ENCODE measurements around the gene LYPD3. TPM values are rescaled to one million over a fixed set of nuclear protein-coding genes. Genes with fewer than 3 reads are reported as not detected.

Gene LYPD3
- total and polyA plus RNA-seq, 7 experiments from 2014 or later = 1.1 to 30.6 (median 6.5) TPM

GRCh38 chr19:43463381-43464133, 1.9 kb downstream of the LYPD3 start:
- Histone ChIP-seq H3K27me3 (ENCODE audit: control insufficient read depth in 2 of 2, insufficient read depth in 2 of 2, low read length in 2 of 2) (no peaks in the 10 kb centered on the region), H3K36me3 (ENCODE audit: control insufficient read depth in 2 of 3, insufficient read depth in 3 of 3, low read length in 3 of 3) (no peaks in the 10 kb centered on the region), H3K4me3 (ENCODE audit: low read length) (peak overlapping the region; percentile 92), H3K27ac (ENCODE audit: low read depth, low read length) (peak overlapping the region; percentile 92), H3K9me3 (ENCODE audit: control insufficient read depth in 2 of 3, low read length in 3 of 3) (no peaks in the 10 kb centered on the region), H3K4me1 (ENCODE audit: control insufficient read depth in 2 of 2, insufficient read depth in 2 of 2, low read length in 2 of 2) (peaks cover 8 to 19% of the 10 kb centered on the region in 2 donors)
- peak; percentile 92 for ATAC-seq
- ChIA-PET POLR2A (interaction anchor here (0.6 to 5.8 kb wide), 24 partner anchors 10 to 156 kb away, joined by 3 to 64 read pairs (median 3); partner anchors contain the start of genes ETHE1, IRGQ, PHLDB3 and PINLYP), CTCF (interaction anchor here (0.6 to 5.2 kb wide), 10 partner anchors 9 to 133 kb away, joined by 3 to 31 read pairs (median 4); partner anchors contain the start of genes IRGQ, PHLDB3, ZNF575 and ZNF576)
- peaks cover 0 to 2% (median 0%) of the 10 kb centered on the region in 5 donors for H3K27me3 Mint-ChIP-seq
- H3K36me3 Mint-ChIP-seq = peaks cover 0 to 8% (median 0%) of the 10 kb centered on the region in 5 donors
- no peaks in the 10 kb centered on the region for H3K9me3 Mint-ChIP-seq
- H3K27ac Mint-ChIP-seq = peak overlapping the region; percentile 89 to 100 (median 99)
- peaks cover 24 to 67% (median 51%) of the 10 kb centered on the region in 7 donors for H3K4me1 Mint-ChIP-seq
- intact Hi-C loops (cut with micrococcal nuclease) = loop anchor here (1.0 to 10.0 kb wide), 16 partner anchors 12 to 292 kb away; partner anchors contain the start of genes IRGQ (in 2 of the 2), PHLDB3 (in 2 of the 2), PINLYP (in 2 of the 2) and XRCC1 (in 2 of the 2)
- peak; percentile 94 to 100 (median 99) for DNase-seq
- peak overlapping the region; percentile 87 to 99 (median 94) for H3K4me3 Mint-ChIP-seq

DNA sequence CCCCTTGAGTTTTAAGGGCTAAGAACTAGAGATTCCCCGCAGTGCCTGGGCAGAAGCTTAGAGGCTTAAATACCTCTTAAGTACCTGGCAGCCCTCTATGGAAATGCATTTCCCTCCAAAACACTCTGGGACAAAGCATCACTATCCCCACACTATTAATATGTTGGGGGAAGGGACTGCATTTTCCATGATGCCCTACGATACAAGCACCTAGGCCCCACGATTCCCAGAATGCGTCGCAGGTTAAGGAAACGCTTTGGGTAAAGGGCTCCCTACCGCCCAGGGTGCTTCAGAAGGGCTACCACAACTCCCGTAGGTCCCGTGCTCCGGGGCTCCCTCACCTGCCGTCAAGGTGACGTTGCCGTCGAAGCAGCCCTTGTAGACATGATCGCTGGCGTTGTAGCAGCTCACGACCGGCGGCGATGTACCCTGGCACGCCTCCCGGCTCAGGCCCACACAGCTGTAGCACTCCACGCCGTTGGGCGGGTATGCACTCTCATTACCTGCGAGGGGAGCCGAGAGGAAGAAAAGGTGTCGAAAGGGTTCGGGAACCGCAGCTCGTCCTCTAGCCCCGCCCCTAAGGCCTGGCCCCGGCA, 2.5 kb downstream of the LYPD3 start:
- Histone ChIP-seq H3K9me3 (ENCODE audit: control insufficient read depth in 2 of 3, low read length in 3 of 3) (no peaks in the 10 kb centered on the region), H3K36me3 (ENCODE audit: control insufficient read depth in 2 of 3, insufficient read depth in 3 of 3, low read length in 3 of 3) (no peaks in the 10 kb centered on the region), H3K27ac (ENCODE audit: low read depth, low read length) (peak overlapping the region; percentile 92), H3K4me3 (ENCODE audit: low read length) (peak overlapping the region; percentile 92), H3K4me1 (ENCODE audit: control insufficient read depth in 2 of 2, insufficient read depth in 2 of 2, low read length in 2 of 2) (peaks cover 6 to 12% of the 10 kb centered on the region in 2 donors), H3K27me3 (ENCODE audit: control insufficient read depth in 2 of 2, insufficient read depth in 2 of 2, low read length in 2 of 2) (no peaks in the 10 kb centered on the region)
- Mint-ChIP-seq H3K4me3 (peak overlapping the region; percentile 87 to 99 (median 94)), H3K4me1 (peaks cover 17 to 60% (median 44%) of the 10 kb centered on the region in 7 donors), H3K9me3 (no peaks in the 10 kb centered on the region), H3K36me3 (peaks cover 0 to 8% (median 0%) of the 10 kb centered on the region in 5 donors), H3K27me3 (peaks cover 0 to 2% (median 0%) of the 10 kb centered on the region in 5 donors), H3K27ac (peak overlapping the region; percentile 89 to 100 (median 99))
- DNase-seq (no peak), ATAC-seq (no peak)
- ChIA-PET POLR2A (interaction anchor here (0.6 to 5.8 kb wide), 20 partner anchors 10 to 157 kb away, joined by 3 to 64 read pairs (median 4); partner anchors contain the start of genes ETHE1, PHLDB3, PINLYP and XRCC1), CTCF (interaction anchor here (1.0 to 5.2 kb wide), 6 partner anchors 15 to 133 kb away, joined by 3 to 31 read pairs (median 9); partner anchors contain the start of genes IRGQ and ZNF576)
- intact Hi-C loops (cut with micrococcal nuclease) = loop anchor here (1.0 to 10.0 kb wide), 16 partner anchors 12 to 292 kb away; partner anchors contain the start of genes IRGQ (in 2 of the 2), PHLDB3 (in 2 of the 2), PINLYP (in 2 of the 2) and XRCC1 (in 2 of the 2)

DNA sequence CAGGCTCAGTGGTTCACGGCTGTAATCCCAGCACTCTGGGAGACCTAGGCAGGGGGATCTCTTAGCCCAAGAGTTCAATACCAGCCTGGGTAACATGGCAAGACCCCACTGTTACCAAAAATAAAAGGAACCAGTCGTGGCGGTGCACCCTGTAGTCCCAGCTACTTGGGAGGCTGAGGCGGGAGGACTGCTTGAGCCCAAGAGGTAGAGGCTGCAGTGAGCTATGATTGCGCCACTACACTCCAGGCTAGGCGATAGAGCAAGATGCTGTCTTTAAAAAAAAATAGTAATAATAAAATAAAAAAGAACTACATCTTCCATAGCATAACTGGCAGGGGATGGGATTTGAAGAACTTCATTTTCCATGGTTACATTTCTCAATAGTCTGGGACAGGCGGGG, 3.0 kb downstream of the LYPD3 start:
- Mint-ChIP-seq H3K9me3 (no peaks in the 10 kb centered on the region), H3K4me1 (peaks cover 13 to 55% (median 41%) of the 10 kb centered on the region in 7 donors)
- H3K4me3 ChIP-seq (ENCODE audit: low read length) = no peak overlapping the region

DNA sequence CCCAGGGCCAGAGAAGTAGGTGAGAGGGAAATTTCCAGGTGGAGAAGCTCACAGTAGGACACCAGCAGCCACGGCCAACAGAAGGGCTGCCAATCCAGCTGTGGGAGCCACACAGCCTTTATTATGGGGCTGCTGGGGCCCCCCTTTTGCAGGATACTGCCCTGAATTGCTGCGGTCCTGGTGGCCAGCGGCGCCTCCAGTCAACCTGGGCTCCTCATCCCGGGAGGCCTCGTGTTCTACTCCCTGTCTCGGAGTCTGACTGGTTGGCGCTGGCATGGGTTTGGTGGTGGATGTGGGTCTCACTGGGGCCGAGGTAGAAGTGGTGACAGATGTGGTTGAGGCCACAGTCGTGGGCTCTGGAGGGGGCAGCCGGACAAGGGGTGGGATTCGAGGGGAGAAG, 4.1 kb downstream of the LYPD3 start:
- ChIA-PET CTCF (interaction anchor here (0.6 to 5.2 kb wide), 2 partner anchors 13 to 68 kb away, joined by 3 to 31 read pairs; no protein-coding TSS in a partner anchor), POLR2A (interaction anchor here (0.5 kb wide), 1 partner anchor 159 kb away, joined by 3 read pairs; no protein-coding TSS in a partner anchor)
- H3K27me3 Mint-ChIP-seq = peaks cover 0 to 2% (median 0%) of the 10 kb centered on the region in 5 donors
- no peak overlapping the region for H3K4me3 ChIP-seq (ENCODE audit: low read length)
- peak overlapping the region in 6 of 9 donors; percentile 5 to 100 (median 72) for H3K27ac Mint-ChIP-seq
- peak overlapping the region in 5 of 10 donors; percentile 87 to 99 (median 92) for H3K4me3 Mint-ChIP-seq
- ATAC-seq = no peak
- H3K27ac ChIP-seq (ENCODE audit: low read depth, low read length) = no peak overlapping the region
- no peaks in the 10 kb centered on the region for H3K9me3 ChIP-seq (ENCODE audit: control insufficient read depth in 2 of 3, low read length in 3 of 3)
- peaks cover 6% of the 10 kb centered on the region in 2 donors for H3K4me1 ChIP-seq (ENCODE audit: control insufficient read depth in 2 of 2, insufficient read depth in 2 of 2, low read length in 2 of 2)
- no peak for DNase-seq
- H3K36me3 ChIP-seq (ENCODE audit: control insufficient read depth in 2 of 3, insufficient read depth in 3 of 3, low read length in 3 of 3) = no peaks in the 10 kb centered on the region
- H3K27me3 ChIP-seq (ENCODE audit: control insufficient read depth in 2 of 2, insufficient read depth in 2 of 2, low read length in 2 of 2) = no peaks in the 10 kb centered on the region
- no peaks in the 10 kb centered on the region for H3K9me3 Mint-ChIP-seq
- H3K4me1 Mint-ChIP-seq = peaks cover 10 to 50% (median 36%) of the 10 kb centered on the region in 7 donors
- intact Hi-C loops (cut with micrococcal nuclease) = loop anchor here in 1 of 2 donors (5.0 to 10.0 kb wide), 3 partner anchors 116 to 293 kb away; partner anchors contain the start of genes IRGQ, PINLYP, SMG9 and XRCC1
- H3K36me3 Mint-ChIP-seq = peaks cover 0 to 8% (median 0%) of the 10 kb centered on the region in 5 donors

More for the DNA sequence above, 3.0 kb downstream of the LYPD3 start:
- Histone ChIP-seq H3K4me1 (ENCODE audit: control insufficient read depth in 2 of 2, insufficient read depth in 2 of 2, low read length in 2 of 2) (peaks cover 6 to 7% of the 10 kb centered on the region in 2 donors), H3K9me3 (ENCODE audit: control insufficient read depth in 2 of 3, low read length in 3 of 3) (no peaks in the 10 kb centered on the region), H3K36me3 (ENCODE audit: control insufficient read depth in 2 of 3, insufficient read depth in 3 of 3, low read length in 3 of 3) (no peaks in the 10 kb centered on the region), H3K27me3 (ENCODE audit: control insufficient read depth in 2 of 2, insufficient read depth in 2 of 2, low read length in 2 of 2) (no peaks in the 10 kb centered on the region), H3K27ac (ENCODE audit: low read depth, low read length) (peak overlapping the region; percentile 92)
- intact Hi-C loops (cut with micrococcal nuclease) = loop anchor here in 1 of 2 donors (2.0 to 10.0 kb wide), 4 partner anchors 16 to 292 kb away; partner anchors contain the start of genes IRGQ, PINLYP, SMG9 and XRCC1
- no peak for DNase-seq
- ChIA-PET CTCF (interaction anchor here (2.0 to 5.2 kb wide), 3 partner anchors 14 to 134 kb away, joined by 8 to 31 read pairs (median 10); partner anchors contain the start of genes IRGQ and ZNF576), POLR2A (interaction anchor here (1.0 to 5.8 kb wide), 9 partner anchors 12 to 70 kb away, joined by 3 to 64 read pairs (median 9); partner anchors contain the start of genes PHLDB3 and ZNF575)
- Mint-ChIP-seq H3K4me3 (peak overlapping the region; percentile 87 to 99 (median 94)), H3K27me3 (peaks cover 0 to 2% (median 0%) of the 10 kb centered on the region in 5 donors), H3K27ac (peak overlapping the region in 8 of 9 donors; percentile 15 to 100 (median 98)), H3K36me3 (peaks cover 0 to 8% (median 0%) of the 10 kb centered on the region in 5 donors)
- ATAC-seq = no peak

DNA sequence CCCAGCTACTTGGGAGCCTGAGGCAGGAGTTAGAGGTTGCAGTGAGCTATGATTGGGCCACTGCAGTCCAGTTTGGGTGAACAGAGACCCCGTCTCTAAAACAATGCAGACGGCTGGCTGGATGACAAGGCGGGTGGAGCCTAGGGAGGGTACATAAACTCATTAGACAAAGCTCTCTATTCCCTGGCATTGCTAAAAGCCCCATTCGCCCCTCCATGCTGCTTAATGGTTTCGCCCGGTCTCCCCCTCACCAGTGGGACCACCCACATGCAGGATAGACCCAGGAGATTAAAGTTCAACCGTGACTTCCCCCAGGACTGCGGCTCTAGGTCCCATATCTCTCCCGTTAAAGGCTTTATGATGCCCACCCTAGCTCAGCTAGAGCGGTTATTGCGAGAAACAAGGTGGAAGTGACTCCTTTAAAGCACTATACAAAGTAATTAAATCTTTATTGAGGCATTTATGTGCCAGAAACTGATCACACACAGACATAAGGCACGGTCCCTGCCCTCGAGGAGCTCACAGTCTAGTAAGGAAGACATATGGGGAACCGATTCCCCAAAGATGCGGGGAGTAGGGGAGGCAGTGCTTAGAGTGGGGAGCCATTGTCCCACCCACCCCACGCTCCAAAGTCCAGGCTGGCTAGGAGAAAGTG, 4.9 kb downstream of the LYPD3 start:
- ATAC-seq (no peak), DNase-seq (no peak)
- ChIA-PET CTCF (interaction anchor here (0.6 to 5.2 kb wide), 3 partner anchors 13 to 69 kb away, joined by 3 to 31 read pairs (median 4); no protein-coding TSS in a partner anchor), POLR2A (interaction anchor here (0.5 to 1.2 kb wide), 3 partner anchors 9 to 160 kb away, joined by 3 read pairs; no protein-coding TSS in a partner anchor)
- Histone ChIP-seq H3K36me3 (ENCODE audit: control insufficient read depth in 2 of 3, insufficient read depth in 3 of 3, low read length in 3 of 3) (no peaks in the 10 kb centered on the region), H3K4me3 (ENCODE audit: low read length) (no peak overlapping the region), H3K27ac (ENCODE audit: low read depth, low read length) (no peak overlapping the region), H3K27me3 (ENCODE audit: control insufficient read depth in 2 of 2, insufficient read depth in 2 of 2, low read length in 2 of 2) (no peaks in the 10 kb centered on the region), H3K9me3 (ENCODE audit: control insufficient read depth in 2 of 3, low read length in 3 of 3) (no peaks in the 10 kb centered on the region), H3K4me1 (ENCODE audit: control insufficient read depth in 2 of 2, insufficient read depth in 2 of 2, low read length in 2 of 2) (peaks cover 6% of the 10 kb centered on the region in 2 donors)
- Mint-ChIP-seq H3K27ac (peak overlapping the region in 6 of 9 donors; percentile 4 to 72 (median 20)), H3K27me3 (peaks cover 0 to 4% (median 0%) of the 10 kb centered on the region in 5 donors), H3K4me1 (peaks cover 8 to 43% (median 33%) of the 10 kb centered on the region in 7 donors), H3K36me3 (peaks cover 0 to 8% (median 0%) of the 10 kb centered on the region in 5 donors), H3K4me3 (peak overlapping the region in 3 of 10 donors; percentile 1 to 87 (median 5)), H3K9me3 (no peaks in the 10 kb centered on the region)
- intact Hi-C loops (cut with micrococcal nuclease) = loop anchor here in 1 of 2 donors (5.0 to 10.0 kb wide), 3 partner anchors 117 to 294 kb away; partner anchors contain the start of genes IRGQ, PINLYP, SMG9 and XRCC1

Measured in naive thymus-derived CD4-positive, alpha-beta T cell (primary cell).